K562 (cell line): Measurements from ENCODE around the gene TMEM163. TPM values are rescaled to one million over a fixed set of nuclear protein-coding genes. Genes with fewer than 3 reads are reported as not detected.

Experiments
- ARID3A ChIP-seq: IDR thresholded peaks from 2 replicates; pipeline ENCODE4 v1.6.1; 2012; ENCODE audit warnings: low read depth, low read length, improper control_type of control experiment, borderline replicate concordance
- ATF3 ChIP-seq, 2 experiments: fragments of 450-650 bp in 1 of 2; sonication (generic) in 1 of 2; formaldehyde crosslinking in 1 of 2; IDR thresholded peaks in 1 of 2; conservative IDR thresholded peaks in 1 of 2; 2 replicates each; pipeline versions ENCODE4 v1.6.1 to v1.8.1; 2016 to 2023; ENCODE audit warnings: mild to moderate bottlenecking in 2 of 2, moderate library complexity in 2 of 2, inconsistent platforms in 1 of 2, missing genetic modification reagents in 1 of 2
- C11orf30 ChIP-seq: fragments of 450-650 bp; IDR thresholded peaks from 2 replicates; pipeline ENCODE4 v1.6.1; 2016; ENCODE audit warnings: low read depth, mild to moderate bottlenecking
- CEBPZ ChIP-seq: fragments of 150-350 bp; IDR thresholded peaks from 2 replicates; pipeline ENCODE4 v1.6.1; 2014; ENCODE audit warnings: low read depth, mild to moderate bottlenecking, low read length, borderline replicate concordance
- CREB3 ChIP-seq: fragments of 450-650 bp; conservative IDR thresholded peaks from 2 replicates; pipeline ENCODE4 v1.6.1; 2016; ENCODE audit warnings: missing genetic modification characterization, low read depth, mild to moderate bottlenecking, missing compliant biosample characterization, moderate library complexity
- FOXK2 ChIP-seq, 2 experiments: fragments of 450-650 bp; IDR thresholded peaks in 1 of 2; conservative IDR thresholded peaks in 1 of 2; 2 replicates each; pipeline ENCODE4 v1.6.1; 2016; ENCODE audit warnings: low read depth in 2 of 2, mild to moderate bottlenecking in 1 of 2
- GABPA ChIP-seq: fragments of 200-800 bp; sonication (Bioruptor generic); conservative IDR thresholded peaks from 2 replicates; pipeline ENCODE4 v1.6.1; 2016; ENCODE audit warnings: low read depth, missing genetic modification characterization, missing compliant biosample characterization
- HES1 ChIP-seq: fragments of 450-650 bp; IDR thresholded peaks from 2 replicates; pipeline ENCODE4 v1.6.1; 2016; ENCODE audit warnings: low read depth, mild to moderate bottlenecking, moderate library complexity
- KDM4B ChIP-seq, 2 experiments: fragments of 450-650 bp in 1 of 2; sonication (generic) in 1 of 2; IDR thresholded peaks; 2 replicates each; pipeline ENCODE4 v1.6.1; 2016 to 2017; ENCODE audit warnings: borderline replicate concordance in 2 of 2, antibody characterized with exemption in 1 of 2, low read depth in 1 of 2, mild to moderate bottlenecking in 1 of 2
- PRMT5 ChIP-seq: sonication (generic); formaldehyde crosslinking; IDR thresholded peaks from 2 replicates; pipeline ENCODE4 v1.5.0; 2020; ENCODE audit warnings: missing genetic modification reagents
- SPI1 ChIP-seq: IDR thresholded peaks from 2 replicates; pipeline ENCODE4 v1.6.1; 2011; ENCODE audit warnings: low read depth, low read length, control low read depth, borderline replicate concordance
- ZBTB11 ChIP-seq, 3 experiments: fragments of 200-800 bp in 1 of 3; fragments of 250-450 bp in 1 of 3; fragments of 450-650 bp in 1 of 3; sonication (Bioruptor Pico) in 1 of 3; sonication (Bioruptor generic) in 1 of 3; formaldehyde crosslinking in 1 of 3; IDR thresholded peaks; 2 replicates each; pipeline versions ENCODE4 v1.6.1 to v1.8.0; 2016 to 2022; ENCODE audit warnings: mild to moderate bottlenecking in 2 of 3, missing genetic modification characterization in 2 of 3, missing compliant biosample characterization in 1 of 3, moderate library complexity in 1 of 3
- ZNF695 ChIP-seq: fragments of 450-650 bp; formaldehyde crosslinking; IDR thresholded peaks from 2 replicates; pipeline ENCODE4 v1.4.0; 2020; ENCODE audit warnings: mild to moderate bottlenecking, moderate library complexity
- polyA plus RNA-seq, 8 experiments: library from polyadenylated mRNA; depleted of rRNA in 4 of 8; stranded (reverse) in 5 of 8; unstranded in 3 of 8; fragments of >200 nt; fragmentation: Nextera tagmentation in 2 of 8; fragmentation: Illumina TruSeq in 1 of 8; extraction: Ambion mirVana in 2 of 8; extraction: Trizol in 1 of 8; gene quantifications; 2 replicates each; pipeline versions ENCODE4 v1.2.1 to v1.2.3, GENCODE V29; 2011 to 2014; ENCODE audit warnings: inconsistent platforms in 1 of 8, missing spikeins in 1 of 8
- total RNA-seq, 7 experiments: library from RNA; depleted of rRNA in 6 of 7; stranded (reverse); fragments of >200 nt in 6 of 7; fragmentation: Illumina TruSeq in 2 of 7; extraction: Trizol in 2 of 7; gene quantifications; 2 replicates each; pipeline versions ENCODE4 v1.2.1 to v1.2.3, GENCODE V29; 2011 to 2021; ENCODE audit warnings: low replicate concordance in 1 of 7

The TMEM163 gene
- total and polyA plus RNA-seq, 9 of the 15 experiments (the other 6 are each of a cell fraction or from before 2014, with no cell fraction given): 0.04 to 0.68 (median 0.16) TPM; not detected in 3

GRCh38 chr2:134706587-134707329 is 12.0 kb downstream of the TMEM163 start (continued):
- peak in 1 of 3 experiments; percentile 88; a peak in 2 of 6 replicates for TF ChIP-seq ZBTB11 (CRISPR knock-in tag; IDR thresholded peaks at IDR 0.05)
- no peak for TF ChIP-seq PRMT5 (CRISPR knock-in tag)
- TF ChIP-seq CREB3 (tag): no peak
- TF ChIP-seq FOXK2 (conservative IDR thresholded peaks at IDR 0.05 in 1 of 2, IDR thresholded peaks at IDR 0.05 in 1 of 2; ENCODE audit: low read depth in 2 of 2): no peak
- no peak for TF ChIP-seq SPI1
- TF ChIP-seq ATF3 (IDR thresholded peaks at IDR 0.05): no peak
- TF ChIP-seq ATF3 (CRISPR knock-in tag; conservative IDR thresholded peaks at IDR 0.05): no peak
- TF ChIP-seq KDM4B (IDR thresholded peaks at IDR 0.05; ENCODE audit: borderline replicate concordance in 2 of 2, low read depth in 1 of 2): no peak
- TF ChIP-seq GABPA (tag): peak; percentile 81
- no peak for TF ChIP-seq C11orf30
- TF ChIP-seq HES1: no peak
- TF ChIP-seq ARID3A: no peak
- TF ChIP-seq ZNF695 (CRISPR knock-in tag): no peak
- TF ChIP-seq CEBPZ: no peak
